GM21717 (cell line): ENCODE data around the gene MYLK.

Experiments used
- ATAC-seq: cut with Tn5 transposase; IDR thresholded peaks from one replicate; pipeline ENCODE4 v1.9.1; 2021; ENCODE audit warnings: mild to moderate bottlenecking, moderate library complexity; ENCODE audit not compliant: unreplicated experiment

Gene MYLK

DNA sequence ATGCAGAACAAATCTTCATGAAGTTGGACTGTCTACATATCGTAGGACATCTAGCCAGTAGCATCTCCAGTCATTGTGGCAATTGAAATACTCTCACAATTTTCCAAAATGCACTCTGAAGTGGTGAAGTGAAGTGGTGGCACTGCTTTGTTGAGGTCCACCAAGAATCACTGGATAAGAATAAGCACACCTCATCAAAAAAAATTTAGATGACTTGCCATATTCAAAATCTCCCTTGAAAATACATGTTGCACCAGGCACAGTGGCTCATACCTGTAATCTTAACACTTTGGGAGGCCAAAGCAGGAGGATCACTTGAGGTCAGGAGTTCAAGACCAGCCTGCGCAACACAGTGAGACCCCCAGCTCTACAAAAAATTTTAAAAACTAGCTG, 312.2 kb downstream of the MYLK start:
- no peak for ATAC-seq

DNA sequence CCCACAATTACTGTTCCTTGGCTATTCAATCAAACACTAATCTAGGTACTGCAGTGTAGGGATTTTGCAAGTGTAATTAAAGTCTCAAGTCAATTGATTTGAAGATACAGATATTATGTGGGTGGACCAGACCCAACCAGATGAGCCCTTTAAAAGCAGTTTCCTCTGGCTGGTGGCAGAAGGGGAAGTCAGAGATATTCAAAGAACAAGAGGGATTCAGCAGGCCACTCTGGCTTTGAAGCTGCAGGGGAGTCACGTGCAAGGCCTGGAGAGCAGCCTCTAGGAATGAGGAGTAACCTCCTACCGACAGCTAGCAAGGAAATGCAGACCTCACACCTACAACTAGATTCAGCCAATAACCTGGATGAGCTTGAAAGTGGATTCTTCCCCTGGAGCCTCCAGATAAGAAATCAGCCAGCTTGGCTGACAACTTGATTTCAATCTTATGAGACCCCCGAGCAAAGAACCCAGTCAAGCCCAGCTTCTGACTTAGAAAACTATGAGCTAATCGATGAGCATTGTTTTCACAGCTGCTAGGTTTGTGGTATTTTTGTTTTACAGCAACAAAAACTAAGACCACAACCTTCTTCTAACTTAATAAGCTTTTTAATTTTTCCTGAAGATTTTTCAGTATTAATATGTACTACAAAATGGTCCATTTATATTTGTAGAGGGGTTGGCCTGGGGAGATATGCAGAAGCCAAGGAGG, 312.7 kb downstream of the MYLK start:
- no peak for ATAC-seq

DNA sequence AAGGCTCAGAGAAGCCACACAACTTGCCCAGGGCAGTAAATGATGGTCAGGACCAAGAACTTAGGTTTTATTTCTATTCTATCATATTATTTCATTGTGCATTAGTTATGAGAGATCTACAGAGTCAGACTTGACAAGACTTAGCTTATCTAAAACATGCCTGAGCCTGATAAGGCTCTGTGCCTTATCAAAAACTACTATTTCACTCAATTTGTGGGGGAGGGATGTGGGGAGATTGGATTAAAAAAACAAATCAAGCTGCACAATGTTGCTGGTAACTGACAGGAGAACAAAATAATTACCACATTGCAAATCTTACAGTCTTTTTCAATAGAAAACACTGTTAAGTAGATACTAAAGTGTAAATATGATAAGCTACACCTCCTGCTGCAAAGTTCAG, 315.3 kb downstream of the MYLK start:
- ATAC-seq, result no peak

DNA sequence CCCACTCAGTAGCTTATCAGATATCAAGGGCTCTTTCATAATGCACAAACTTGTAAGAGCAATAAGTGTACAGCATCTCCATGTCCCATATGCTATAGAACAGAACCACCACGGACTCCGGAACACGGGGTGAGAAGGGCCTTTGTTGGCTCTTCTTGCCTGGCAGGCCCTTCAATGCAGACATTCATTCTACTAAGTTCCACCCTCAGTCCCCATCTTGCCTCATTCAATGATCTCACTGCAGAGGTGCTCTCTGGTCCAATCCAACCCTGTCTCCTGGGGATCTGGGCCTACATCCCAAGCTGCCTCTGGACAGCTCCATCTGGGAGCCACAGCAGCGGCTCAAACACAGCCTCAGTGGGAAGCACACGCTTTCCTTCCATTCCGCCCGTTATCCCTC, 316.1 kb downstream of the MYLK start:
- ATAC-seq, result no peak

DNA sequence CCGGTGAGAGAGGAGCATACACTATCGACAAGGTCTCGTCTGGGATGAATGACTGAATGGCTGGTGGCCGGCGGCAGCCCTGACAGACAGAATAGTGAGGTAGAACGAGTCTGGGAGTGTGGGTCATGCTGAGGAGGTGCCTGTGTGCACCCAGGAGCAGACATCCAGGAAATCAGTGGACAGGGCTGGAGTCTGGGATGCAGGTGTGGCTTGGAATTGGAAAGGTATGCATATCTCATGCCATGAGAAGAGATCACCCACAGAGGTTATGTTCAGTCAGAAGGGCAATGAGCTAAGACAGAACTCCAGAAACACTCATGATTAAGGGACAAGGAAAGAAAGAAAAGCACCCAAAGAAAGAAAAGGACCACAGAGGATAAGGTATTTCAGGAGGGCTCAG, 320.1 kb downstream of the MYLK start:
- ATAC-seq, result no peak

DNA sequence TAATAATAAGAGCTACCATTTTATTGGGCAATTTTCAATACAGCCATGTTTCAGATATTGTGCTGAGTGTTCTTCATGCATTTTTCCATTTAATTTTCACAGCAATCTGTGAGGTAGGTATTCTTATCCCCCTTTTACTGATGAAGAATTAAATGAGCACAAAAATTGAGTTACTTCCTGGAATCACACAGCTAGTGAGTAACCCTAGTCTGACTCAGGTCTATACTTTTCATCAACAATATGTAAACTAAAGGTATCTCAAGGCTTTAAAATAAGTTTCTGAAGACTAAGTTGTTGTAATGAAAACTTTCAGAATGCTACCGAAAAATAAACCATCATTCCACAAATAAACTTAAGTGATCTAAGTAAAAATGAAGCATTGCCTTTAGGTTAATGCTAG, 321.6 kb downstream of the MYLK start:
- ATAC-seq, result no peak

DNA sequence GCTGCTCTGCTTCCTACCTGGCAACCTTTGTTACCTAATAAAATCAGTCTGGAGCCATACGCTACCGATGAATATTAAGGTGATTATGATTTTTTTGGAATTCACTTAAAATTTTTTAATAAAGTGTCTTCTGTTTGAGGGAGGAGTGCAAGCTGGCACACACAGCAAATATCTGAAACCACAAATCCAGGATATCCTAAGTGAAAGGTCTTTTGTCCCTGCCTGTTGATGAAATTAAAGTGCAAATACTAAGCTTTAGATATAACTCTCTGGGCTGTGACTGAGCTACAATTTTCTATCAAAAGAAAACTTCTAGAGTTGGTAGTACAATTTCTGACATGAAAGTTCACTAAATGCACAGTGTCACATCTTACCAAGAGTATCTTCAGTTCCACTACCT, 322.9 kb downstream of the MYLK start:
- no peak for ATAC-seq
